D721Med (cell line): Measurements from ENCODE around the gene NOP53.
"Not testable (repeated sequence)": the region's sequence is repeated elsewhere in the genome, so short reads cannot be mapped to it uniquely, and the experiment has no call there.

Experiments
- DNase-seq: peaks from one replicate; pipeline ENCODE4 v3.0.0; 2011; ENCODE audit warnings: low spot score; ENCODE audit not compliant: insufficient read length
- FAIRE-seq: peaks from 2 replicates; lab custom pipeline; 2011; peaks lifted over from hg19 to GRCh38; lab: Jason Lieb, UNC
- CTCF ChIP-seq: IDR thresholded peaks from 2 replicates; pipeline ENCODE4 v1.5.1; 2012; ENCODE audit warnings: mild to moderate bottlenecking, control low read depth; ENCODE audit not compliant: insufficient read depth; ENCODE audit errors: missing control alignments

Gene NOP53

GRCh38 chr19:47757617-47758442, 12.5 kb downstream of the NOP53 start:
- FAIRE-seq (no peak), DNase-seq (no peak)
- no peak for TF ChIP-seq CTCF

GRCh38 chr19:47758443-47758804, 13.1 kb downstream of the NOP53 start:
- FAIRE-seq (no peak), DNase-seq (no peak)
- no peak for TF ChIP-seq CTCF

GRCh38 chr19:47760632-47760999, 15.3 kb downstream of the NOP53 start:
- FAIRE-seq (no peak), DNase-seq (no peak)
- TF ChIP-seq CTCF: no peak

- no peak for FAIRE-seq
- TF ChIP-seq CTCF: no peak
- no peak for DNase-seq
Measured at GRCh38 chr19:47761566-47761965, 16.2 kb downstream of the NOP53 start.

GRCh38 chr19:47762151-47762550, 16.8 kb downstream of the NOP53 start:
- DNase-seq (no peak), FAIRE-seq (no peak)
- no peak for TF ChIP-seq CTCF

GRCh38 chr19:47762615-47763308, 17.4 kb downstream of the NOP53 start:
- no peak for FAIRE-seq
- TF ChIP-seq CTCF: no peak
- DNase-seq: no peak

- DNase-seq, FAIRE-seq: not testable (repeated sequence)
Measured at GRCh38 chr19:47764705-47765104, 19.4 kb downstream of the NOP53 start.
